GM21825 (cell line): Measurements from ENCODE around the gene SLC66A3.
"Not testable (repeated sequence)": the region's sequence is repeated elsewhere in the genome, so short reads cannot be mapped to it uniquely, and the experiment has no call there.

Experiments
- ATAC-seq: cut with Tn5 transposase; IDR thresholded peaks from one replicate; pipeline ENCODE4 v1.9.1; 2021; ENCODE audit warnings: mild to moderate bottlenecking, moderate library complexity; ENCODE audit not compliant: unreplicated experiment

The SLC66A3 gene

DNA sequence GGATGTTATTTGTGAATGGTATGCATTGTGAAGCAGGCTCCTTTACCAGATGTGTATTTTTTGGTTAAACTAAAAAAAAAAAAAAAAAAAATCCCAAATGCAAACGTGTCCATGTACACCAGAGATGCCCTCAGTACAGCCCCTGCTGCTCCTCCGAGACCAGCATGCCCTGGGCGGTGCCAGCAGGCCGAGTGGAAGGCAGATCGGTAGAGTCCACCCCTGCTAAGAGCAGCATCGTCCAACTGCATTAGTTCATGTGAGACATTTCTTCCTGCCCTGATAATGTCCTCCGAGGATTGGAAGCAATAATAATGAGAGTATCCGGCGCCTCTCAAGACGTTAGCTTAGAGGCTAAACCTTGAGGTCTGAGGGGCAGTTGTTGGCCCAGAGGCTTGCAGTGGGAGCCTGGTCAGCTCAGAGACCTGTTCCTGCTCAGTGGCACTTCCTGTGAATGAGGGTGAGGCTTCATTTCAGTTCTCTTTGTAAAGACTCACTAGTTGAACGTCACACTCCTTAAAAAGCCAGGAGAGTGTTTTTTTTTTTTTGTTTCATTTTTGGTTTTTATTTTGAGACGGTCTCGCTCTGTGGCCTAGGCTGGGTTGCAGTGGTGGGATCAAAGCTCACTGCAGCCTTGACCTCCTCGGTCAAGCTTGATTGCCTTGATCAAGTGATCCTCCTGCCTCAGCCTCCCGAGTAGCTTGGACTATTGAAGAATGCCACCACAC, 5.6 kb downstream of the SLC66A3 start:
- ATAC-seq: peak; percentile 72

DNA sequence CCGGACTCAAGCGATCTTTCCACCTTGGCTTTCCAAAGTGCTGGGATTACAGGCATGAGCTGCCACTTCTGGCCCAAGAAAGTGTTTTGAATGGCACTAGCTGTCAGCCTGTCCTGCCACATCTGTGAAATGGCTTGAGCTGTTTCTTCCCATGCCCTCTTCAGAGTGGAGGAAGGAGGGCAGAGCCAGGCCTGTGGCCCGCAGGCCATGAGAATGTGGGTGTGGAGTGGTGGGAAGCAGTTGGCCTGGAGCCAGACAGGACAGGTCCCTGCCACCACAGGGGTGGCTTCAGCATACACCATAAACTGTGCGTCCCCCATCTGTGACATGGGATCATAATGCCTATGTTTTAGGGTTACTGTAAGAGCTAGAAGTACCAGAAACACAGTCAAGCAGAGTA, 6.5 kb downstream of the SLC66A3 start:
- no peak for ATAC-seq

DNA sequence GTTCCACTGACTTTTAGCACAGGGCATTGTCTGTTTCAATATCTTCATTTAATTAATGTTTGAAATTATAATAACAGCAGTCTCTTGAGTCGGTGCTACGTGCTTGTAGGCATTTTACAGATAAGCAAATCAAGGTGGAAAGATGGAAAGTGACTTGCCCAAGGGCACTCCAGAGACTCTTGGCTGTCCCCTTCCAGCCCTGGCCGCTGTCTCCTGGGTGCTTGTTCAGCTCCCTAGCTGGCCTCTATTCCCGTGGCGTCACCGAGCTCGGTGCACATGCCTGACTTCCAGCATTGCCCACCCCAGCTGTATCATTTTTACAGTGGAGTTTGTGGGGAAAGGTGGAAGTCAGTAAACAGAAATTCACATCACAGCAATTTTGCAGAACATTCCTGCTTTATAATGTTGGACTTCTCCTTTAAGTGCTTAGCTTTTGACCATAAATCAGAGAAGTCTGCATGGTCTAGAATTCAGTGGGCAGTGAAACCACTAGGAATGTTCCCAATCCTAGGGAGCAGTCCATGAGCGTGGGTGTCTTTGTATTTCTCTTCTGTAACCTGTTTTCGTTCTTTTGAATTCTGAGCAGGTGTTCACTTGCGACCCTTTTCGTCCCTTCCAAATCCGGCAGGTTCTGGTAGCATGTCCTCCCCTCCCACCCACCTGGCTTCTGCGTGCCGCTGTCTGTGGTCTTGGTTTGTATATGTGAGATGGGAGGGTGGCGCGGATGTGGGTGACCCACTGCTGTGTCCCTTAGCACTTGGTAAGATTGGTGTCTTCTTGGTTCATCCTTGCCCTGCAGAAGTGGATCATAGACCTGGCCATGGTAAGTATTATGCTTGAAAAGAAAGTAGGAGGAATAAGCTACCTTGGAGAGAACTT, 8.4 kb downstream of the SLC66A3 start:
- ATAC-seq: no peak

- ATAC-seq: not testable (repeated sequence)
These were observed 9.8 kb downstream of the SLC66A3 start for GRCh38 chr2:11165046-11165445.

DNA sequence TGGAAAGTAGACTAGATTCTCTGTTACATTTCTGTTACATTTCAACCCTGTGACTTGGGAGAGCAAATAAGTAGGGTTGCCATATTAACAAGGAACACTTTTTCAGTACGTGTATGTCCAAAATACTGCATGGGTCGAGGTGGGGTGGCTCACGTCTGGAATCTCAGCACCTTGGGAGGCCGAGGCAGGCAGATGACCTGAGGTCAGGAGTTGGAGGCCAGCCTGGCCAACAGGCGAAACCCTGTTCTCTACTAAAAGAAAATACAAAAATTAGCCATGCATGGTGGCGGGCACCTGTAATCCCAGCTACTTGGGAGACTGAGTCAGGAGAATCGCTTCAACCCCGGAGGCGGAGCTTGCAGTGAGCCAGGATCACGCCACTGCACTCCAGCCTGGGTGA, 11.2 kb downstream of the SLC66A3 start:
- no peak for ATAC-seq

GRCh38 chr2:11168488-11168887, 13.2 kb downstream of the SLC66A3 start:
- no peak for ATAC-seq

DNA sequence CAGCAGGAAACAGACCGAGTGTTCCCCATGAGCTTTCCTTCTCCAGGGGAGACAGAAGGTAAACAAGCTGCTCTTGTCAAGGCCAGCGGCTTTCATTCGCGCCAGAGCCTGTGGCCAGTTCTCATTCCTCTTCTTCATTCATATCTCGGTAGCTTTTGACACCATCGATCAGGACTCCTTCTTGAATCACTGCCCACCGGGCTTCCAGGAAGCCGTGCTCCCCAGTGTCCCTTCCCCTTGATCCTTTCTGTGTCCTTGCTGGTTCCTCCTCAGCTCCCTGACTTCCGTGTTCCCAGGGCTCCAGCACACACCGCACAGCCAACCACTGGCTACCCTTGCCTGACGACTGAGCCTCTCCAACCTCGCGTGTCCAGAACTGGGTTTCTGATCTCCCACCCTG, 14.1 kb downstream of the SLC66A3 start:
- no peak for ATAC-seq

GRCh38 chr2:11174222-11174621, 19.0 kb downstream of the SLC66A3 start:
- no peak for ATAC-seq

DNA sequence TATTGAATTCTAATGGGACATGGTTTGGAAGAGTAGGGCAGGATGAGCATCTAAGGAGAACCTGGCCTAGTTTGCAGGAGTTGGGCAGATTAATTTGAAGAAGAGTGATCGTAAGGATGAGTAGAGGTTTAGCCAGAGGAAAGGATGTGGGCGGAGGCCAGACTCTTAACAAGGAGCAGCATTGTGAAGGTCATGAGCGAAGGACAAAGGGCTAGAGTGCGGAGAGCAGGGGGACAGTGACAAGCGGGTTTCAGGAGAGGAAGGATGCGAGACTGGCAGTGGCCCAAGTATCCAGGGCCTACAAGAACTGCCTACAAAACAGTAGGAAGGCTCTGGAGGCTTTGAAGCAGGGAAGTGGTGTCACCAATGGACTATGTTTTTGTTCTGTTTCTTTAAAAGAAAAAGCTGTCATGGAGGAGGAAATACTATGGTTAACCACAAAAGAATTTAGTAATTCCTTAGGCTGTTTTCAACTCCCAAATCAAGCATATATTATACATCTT, 20.1 kb downstream of the SLC66A3 start:
- no peak for ATAC-seq

DNA sequence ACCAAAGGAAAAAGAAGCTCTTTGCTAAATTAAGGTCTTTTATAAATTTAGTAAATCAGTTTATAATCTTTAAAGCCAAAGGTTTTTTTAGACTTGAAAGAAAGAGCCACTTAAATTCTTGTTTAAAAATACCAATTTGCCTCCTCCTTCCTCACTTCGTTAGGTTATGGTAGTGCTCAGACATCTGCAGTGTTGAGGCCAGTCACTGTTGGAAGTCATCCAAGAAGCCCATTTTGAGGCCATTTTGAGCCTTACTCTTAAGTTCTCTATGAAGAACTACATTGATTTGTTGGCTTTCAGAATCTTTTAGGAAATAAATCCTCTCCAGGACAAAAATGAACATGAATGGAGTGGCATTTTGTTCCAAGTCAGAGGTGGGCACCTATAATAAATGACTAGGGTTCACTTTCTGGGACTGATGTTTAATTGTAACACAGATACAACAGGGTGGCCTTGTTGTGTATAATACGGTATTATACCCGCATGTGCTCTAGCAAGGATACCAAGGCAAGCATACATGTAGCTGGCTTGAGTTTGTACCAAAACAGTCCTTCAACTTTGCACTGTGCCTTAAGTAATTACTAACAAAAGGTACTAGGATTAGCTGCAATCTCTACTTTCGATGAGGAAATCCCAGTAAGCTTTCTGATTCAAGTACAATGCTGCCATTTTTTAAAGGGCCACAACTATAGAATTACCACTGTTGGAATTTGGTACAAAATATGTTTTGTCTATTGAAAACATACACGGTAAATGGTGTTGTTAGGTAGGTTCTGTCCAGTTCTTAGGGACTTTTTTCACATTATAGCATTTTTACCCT, 22.8 kb downstream of the SLC66A3 start:
- no peak for ATAC-seq

GRCh38 chr2:11179196-11179595, 23.9 kb downstream of the SLC66A3 start:
- ATAC-seq: no peak

DNA sequence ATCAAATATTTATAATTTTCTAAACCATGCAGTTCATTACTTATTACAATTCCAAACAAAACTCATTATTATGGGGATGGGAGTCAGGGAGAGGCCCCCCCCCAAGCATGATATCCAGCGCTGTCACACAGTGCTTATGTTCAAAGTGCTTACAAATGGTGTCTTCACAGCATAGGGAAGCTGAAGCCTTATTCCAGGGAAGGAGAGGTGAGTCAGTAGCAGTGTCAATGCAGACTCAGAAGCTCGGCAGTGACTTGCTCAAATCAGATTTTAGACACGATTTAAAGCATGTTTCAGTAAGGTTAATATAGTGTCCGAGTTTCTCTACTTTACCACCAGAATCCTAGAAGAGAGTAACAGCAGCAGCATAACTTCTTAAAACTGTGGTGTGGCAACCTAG, 24.6 kb downstream of the SLC66A3 start:
- ATAC-seq: no peak

DNA sequence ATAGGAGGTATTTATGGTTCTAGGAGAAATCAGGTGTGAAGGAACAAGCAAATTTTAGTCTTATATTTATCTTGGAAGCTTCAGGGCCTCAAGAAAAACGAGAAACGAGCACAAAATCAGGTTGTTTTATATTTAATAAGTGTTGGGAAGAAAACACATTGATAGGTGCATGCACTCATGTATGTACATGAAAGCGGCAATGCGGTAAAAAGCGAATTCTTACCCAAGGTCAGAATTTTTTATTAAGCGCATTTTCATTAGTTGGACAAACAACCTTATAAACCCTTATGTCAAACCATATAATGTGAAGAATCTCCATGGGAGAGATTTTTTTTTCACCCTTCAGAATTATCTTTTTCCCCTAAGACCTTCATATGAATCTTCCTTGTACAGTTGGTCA, 25.4 kb downstream of the SLC66A3 start:
- no peak for ATAC-seq

GRCh38 chr2:11182951-11183350, 27.7 kb downstream of the SLC66A3 start:
- no peak for ATAC-seq

GRCh38 chr2:11186145-11186544, 30.9 kb downstream of the SLC66A3 start:
- no peak for ATAC-seq

DNA sequence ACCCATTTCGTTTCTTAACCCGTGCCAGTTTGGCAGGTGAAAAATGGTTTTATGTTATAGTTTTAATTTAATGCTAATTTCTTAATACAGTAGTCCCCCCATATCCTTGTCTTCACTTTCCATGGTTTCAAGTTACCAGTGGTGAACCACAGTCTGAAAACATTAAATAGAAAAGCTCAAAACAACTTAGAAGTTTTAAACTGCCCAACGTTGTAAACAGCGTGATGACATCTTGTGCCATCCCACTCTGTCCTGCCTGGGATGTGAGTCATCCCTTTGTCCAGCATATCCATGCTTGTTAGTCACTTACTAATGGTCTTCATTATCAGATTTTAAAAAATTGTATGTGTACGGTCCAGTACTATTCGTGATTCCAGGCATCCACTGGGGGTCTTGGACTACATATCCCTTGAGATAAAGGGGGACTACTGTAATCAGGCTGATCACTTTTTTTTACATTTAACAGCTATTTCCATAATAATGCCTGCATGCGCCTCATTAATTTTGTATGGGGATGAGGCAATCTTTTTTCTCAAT, 31.9 kb downstream of the SLC66A3 start:
- no peak for ATAC-seq

GRCh38 chr2:11187731-11188130, 32.5 kb downstream of the SLC66A3 start:
- ATAC-seq: no peak

DNA sequence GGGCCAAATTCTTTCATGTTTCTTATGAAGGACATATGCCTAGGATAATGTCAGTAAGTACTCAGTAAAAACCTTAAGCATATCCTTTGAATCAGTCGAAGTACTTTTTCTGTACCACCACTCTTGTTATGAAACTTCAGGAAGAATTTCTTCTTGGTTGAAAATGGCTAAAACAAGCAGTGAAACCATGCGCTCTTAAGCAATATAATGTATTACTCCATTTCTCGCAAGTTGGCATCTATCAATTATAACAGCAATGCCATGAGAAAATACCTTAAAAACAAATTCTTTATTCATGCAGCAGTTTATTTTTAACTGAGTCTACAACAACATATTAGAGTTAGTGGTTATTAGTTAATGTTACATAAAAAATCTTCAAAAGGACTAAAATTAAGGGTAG, 41.0 kb downstream of the SLC66A3 start:
- ATAC-seq: no peak

DNA sequence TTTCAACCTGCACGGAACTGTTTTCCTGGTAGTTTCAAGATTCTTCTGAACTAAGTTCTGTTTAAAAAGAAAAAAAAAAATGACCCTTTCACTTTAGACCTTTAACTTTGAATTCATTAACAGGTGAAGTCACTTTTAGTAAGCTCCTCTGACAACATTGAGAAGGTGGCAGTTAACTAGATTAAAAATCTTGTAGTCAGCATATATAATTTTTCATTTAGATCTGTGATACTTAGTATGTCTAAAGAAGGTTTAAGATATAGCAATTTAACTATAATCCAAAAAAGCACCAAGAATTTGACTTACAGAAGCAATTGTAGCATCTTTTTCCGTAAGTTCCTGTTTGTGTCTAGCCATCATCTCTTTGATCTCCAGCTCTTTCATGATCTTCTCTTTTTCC, 45.4 kb downstream of the SLC66A3 start:
- ATAC-seq: no peak

GRCh38 chr2:11201969-11202368, 46.7 kb downstream of the SLC66A3 start:
- ATAC-seq: no peak

- ATAC-seq: no peak
These were observed 48.2 kb downstream of the SLC66A3 start for GRCh38 chr2:11203480-11203879.
